NCI-H2029 treated with DMSO at 0.1 percent for 48 hours (cell line): ENCODE results near the gene MAIP1.
A peak's percentile ranks its signal among the peaks of the same experiment; 100 is the strongest.
"Not testable (repeated sequence)": the region's sequence is repeated elsewhere in the genome, so short reads cannot be mapped to it uniquely, and the experiment has no call there.

Experiments
- DNase-seq: peaks from one replicate; lab custom pipeline; 2025; lab: John Stamatoyannopoulos, UW

The MAIP1 gene, protein sequence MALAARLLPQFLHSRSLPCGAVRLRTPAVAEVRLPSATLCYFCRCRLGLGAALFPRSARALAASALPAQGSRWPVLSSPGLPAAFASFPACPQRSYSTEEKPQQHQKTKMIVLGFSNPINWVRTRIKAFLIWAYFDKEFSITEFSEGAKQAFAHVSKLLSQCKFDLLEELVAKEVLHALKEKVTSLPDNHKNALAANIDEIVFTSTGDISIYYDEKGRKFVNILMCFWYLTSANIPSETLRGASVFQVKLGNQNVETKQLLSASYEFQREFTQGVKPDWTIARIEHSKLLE

DNA sequence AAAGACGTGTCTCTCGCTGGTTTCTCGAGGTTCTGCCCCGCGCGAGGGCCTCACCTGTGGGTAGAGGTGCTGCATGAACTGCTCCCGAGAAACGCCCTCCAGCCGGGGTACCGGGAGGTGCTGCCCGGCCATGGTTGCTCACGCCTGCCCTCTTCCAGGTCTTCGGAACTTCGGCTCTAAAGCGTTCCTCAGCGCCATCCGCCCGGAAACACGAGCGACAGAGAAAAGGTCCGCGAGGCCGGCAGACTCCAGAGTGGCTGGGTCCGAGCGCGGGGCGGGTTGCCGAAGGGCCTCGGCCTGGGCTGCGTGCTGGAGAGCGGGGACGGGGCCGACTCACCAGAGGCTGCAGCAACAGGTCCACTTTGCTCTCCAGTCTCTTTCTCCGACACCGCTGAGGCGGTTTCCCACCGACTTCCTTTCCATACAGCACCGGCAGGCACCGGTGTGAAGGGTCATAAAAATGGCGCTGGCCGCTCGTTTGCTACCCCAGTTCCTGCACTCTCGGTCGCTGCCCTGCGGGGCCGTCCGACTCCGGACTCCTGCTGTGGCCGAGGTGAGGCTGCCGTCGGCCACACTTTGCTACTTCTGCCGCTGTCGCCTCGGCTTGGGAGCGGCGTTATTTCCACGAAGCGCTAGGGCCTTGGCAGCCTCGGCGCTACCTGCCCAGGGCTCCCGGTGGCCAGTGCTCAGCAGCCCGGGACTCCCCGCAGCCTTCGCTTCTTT, at the start of gene MAIP1, which contains the start of gene TYW5:
Gene MAIP1 (plus strand): TSS at position 244 of the 723 bp plus-strand sequence. CDS start 217 bp downstream, at position 461.
Gene TYW5 (minus strand): TSS at position 153 of the 723 bp plus-strand sequence. CDS start 21 bp downstream, at position 132.
- DNase-seq, result peak; percentile 67

DNA sequence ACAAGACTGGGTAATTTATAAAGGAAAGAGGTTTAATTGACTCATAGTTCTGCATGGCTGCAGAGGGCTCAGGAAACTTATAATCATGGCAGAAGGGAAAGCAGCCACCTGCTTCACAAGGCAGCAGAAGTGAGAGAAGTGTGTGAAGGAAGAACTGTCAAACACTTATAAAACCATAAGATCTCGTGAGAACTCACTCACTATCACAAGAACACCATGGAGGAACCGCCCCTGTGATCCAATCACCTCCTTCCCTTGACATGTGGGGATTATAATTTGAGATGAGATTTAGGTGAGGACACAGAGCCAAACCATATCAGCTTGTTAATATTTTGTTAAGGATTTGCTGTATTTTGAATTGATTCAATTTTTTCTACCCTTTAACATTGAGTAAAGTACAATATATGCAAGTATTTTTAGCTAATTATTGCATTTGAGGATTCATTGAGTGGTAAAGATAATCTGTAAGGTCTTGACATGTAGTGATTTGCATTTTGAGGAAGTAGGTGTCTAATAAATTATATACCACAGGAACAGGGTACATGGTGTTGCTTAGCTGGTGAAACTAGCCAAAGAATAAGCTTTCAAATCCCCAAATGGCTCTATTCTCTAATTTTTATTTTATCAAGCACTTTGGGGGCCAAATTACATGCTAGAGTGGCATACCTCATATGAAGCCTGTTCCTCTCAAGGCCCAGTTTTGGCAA, 48.2 kb upstream of the MAIP1 start:
- no peak for DNase-seq

DNA sequence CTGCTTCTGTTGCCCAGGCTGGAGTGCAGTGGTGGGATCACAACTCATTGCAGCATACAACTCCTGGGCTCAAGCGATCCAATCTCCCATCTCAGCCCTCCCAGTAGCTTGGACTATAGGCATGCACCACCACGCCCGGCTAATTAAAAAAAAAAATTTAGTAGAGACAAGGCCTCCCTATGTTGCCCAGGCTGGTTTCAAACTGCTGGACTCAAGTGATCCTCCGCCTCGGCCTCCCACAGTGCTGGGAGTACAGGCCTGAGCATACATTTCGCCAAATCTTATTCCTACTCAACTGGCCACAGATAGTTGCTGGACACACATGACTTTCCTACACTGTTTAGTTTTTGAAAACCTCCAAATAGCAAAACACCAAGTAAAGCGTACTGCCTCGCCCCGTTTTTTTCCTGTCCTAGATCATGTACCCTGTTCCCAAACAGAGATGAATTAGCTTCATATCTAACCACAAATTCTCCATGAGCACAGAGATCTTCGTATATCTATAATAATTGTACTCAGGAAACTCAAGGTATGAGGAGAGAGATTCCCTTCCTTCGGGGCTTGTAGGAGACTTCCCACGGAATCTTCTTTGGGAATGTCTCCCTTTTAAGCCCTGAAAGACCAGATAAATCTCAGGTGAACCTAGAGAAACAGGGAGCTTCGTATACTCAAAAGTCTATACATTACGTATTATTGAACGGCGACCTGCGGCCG, 44.9 kb upstream of the MAIP1 start:
- no peak for DNase-seq

DNA sequence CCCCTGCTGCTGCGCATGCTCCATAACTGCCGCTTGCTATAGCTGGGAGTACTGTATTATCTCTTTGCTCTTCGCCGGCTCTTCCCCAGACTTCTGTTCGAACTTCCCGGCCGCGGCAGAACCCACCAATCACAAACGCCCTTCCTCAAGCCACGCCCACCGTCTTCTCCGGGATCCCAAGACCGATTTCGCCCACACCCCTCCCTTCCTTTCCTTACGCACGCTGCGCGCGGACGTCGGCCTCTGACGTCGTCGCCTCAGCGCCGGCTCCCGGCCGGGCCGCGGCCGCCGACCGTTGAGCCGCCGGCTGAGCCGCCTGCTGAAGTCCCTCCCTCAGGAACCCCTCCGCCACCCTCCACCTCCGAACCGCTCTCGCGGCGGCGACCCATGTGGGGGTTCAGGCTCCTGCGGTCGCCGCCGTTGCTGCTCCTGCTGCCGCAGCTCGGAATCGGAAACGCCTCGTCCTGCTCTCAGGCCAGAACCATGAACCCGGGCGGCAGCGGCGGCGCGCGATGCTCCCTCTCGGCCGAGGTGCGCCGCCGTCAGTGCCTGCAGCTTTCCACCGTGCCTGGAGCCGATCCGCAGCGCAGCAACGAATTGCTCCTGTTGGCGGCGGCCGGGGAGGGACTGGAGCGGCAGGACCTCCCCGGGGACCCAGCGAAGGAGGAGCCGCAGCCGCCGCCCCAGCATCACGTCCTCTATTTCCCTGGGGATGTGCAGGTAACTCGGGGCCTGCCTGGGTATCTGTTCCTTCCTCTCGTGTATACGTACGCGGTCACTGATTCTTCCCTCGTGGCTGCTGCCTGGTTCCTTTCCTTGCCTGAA, 44.1 kb upstream of the MAIP1 start, which contains the start of gene C2orf69:
Gene C2orf69 (plus strand): TSS at position 242 of the 825 bp plus-strand sequence. CDS start 146 bp downstream, at position 388.
- peak; percentile 90 for DNase-seq

- no peak for DNase-seq
Observed at GRCh38 chr2:199911877-199912161, 43.6 kb upstream of the MAIP1 start.

GRCh38 chr2:199912553-199913114, 42.7 kb upstream of the MAIP1 start:
- not testable (repeated sequence) for DNase-seq

DNA sequence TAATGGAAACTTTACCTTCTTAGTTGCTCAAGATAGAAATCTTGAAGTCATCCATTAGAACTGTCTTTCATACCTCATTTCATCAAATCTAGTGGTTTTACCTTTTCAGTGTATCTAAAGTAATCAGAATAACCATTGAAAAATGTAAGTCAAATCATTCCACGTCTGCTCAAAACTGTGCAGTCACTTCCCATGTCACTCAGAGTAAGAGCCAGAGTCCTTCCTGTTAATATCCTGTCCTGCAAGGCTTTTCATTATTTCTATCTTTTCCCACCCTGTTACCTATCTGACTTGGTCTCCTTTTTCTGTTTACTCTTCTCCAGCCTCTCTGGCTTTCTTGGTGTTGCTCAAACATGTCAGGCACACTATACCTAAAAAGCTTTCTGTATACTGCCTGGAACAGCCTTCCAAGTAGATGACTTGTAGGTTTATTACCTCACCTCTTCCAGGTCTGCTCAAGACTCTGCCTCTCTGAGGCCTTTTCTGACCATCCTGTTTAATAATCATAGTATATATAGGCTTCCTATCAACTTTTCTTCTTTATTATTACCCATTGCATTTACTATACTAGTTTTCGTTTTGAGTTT, 40.9 kb upstream of the MAIP1 start:
- DNase-seq, result no peak

GRCh38 chr2:199916980-199917379, 38.4 kb upstream of the MAIP1 start:
- no peak for DNase-seq

- no peak for DNase-seq
Observed at GRCh38 chr2:199922856-199923255, 32.5 kb upstream of the MAIP1 start.

GRCh38 chr2:199923924-199924323, 31.5 kb upstream of the MAIP1 start:
- DNase-seq, result no peak

DNA sequence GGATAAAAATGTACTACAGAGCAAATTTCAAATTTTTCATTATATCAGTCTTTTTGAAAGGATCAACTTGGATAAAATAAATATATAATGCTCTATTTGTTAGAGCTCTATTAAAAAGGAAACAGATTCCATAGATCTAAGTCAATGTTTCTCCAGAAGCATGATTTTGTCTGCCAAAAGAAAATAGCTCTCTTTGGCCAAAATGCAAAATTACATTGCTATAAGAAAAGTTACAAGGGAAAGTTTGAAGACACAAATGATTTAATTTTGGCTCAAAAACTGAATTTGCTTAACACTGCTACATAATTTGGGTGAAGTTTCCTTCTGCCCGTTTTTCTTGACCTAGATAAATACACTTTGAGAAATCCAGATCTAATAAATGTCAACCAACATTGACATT, 28.6 kb upstream of the MAIP1 start:
- no peak for DNase-seq

- no peak for DNase-seq
Observed at GRCh38 chr2:199928226-199928625, 27.2 kb upstream of the MAIP1 start.

DNA sequence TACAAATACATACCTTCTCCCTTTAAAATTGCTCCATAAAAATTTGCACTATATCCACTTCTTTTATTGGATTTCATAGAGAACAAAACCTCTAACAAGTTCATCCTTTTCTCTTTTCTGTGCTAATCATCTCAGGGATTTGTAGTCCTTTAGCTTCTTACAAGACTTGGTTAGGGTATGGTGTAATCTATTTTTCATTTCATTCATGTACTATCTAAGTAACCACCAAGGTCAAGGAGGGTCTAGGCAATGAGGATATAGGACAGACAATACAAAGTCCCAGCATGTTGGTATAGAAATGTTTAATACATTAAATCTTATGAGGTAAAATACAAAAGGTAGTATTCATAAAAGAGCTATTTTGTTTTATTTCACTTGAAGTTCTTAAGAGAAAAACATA, 26.8 kb upstream of the MAIP1 start:
- DNase-seq, result no peak

- no peak for DNase-seq
Observed at GRCh38 chr2:199929262-199929661, 26.1 kb upstream of the MAIP1 start.

DNA sequence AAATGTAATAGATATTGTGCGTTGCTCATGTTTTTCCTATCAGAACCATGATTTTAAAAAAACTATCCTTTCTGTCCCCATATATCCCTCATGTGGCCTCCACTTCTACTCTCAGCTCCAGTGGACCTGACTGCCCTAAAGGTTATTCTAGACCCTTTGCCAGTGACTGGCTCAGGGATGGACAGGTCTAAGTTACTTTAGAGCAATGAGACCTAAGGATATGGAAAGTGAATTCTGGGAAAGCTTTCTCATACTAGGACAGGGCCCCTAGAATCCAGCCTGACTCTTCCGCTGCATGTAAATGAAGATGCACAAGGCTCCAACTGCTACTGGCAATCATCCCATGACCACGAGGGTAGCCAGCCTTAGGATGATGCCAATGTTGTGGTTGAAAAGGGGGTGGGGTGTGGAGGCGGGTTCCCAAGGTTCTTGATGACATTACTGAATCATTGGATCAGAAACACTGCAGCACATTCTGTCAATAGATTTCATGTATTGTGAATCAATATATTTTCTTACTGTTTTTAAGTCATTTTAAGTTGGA, 23.0 kb upstream of the MAIP1 start:
- DNase-seq, result no peak

- DNase-seq, result no peak
Observed at GRCh38 chr2:199933466-199933865, 21.9 kb upstream of the MAIP1 start.

- no peak for DNase-seq
Observed at GRCh38 chr2:199936554-199936953, 18.8 kb upstream of the MAIP1 start.

DNA sequence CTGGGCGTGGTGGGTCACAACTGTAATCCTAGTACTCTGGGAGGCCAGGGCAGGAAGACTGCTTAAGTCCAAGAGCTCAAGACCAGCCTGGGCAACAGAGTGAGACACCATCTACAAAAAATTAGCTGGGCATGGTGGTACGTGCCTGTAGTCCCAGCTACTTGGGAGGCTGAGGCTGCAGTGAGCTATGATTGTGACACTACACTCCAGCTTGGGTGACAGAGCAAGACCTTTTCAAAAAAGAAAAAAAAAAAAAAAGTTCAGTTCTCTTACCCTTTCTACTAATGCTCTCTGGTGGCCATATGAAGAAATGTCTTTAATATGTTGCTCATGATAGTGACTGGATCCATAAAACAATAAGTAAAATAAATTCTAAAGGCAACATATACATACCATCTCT, 15.0 kb upstream of the MAIP1 start:
- no peak for DNase-seq

DNA sequence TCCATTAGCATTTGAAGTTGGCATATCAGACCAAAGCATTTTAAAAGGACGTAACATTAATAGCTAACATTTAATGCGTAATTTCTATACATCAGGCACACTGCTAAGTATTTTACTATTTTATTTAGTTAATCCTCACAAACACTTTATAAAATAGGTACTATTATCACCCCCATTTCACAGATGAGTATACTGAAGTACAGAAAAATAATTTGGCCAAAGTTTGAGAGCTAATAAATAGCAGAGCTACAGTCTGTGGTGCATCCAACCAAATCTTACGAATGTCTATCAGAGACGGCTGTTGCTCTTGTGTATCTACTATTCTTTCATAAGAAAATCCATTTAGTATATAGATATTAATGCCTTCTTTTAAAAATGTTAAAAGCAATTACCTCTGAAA, 12.0 kb upstream of the MAIP1 start:
- no peak for DNase-seq

GRCh38 chr2:199946196-199946595, 9.2 kb upstream of the MAIP1 start:
- no peak for DNase-seq
